Endothelial cell of umbilical vein (primary cell): ENCODE results near the gene LRIG1. TPM values are rescaled to one million over a fixed set of nuclear protein-coding genes. Genes with fewer than 3 reads are reported as not detected.
A peak's percentile ranks its signal among the peaks of the same experiment; 100 is the strongest.

Experiments
- BruUV-seq: library from RNA; stranded (reverse); fragments of 400-500 nt; replicated peaks from 2 replicates; lab custom pipeline; 2021; lab: Mats Ljungman, UMichigan
- CTCF ChIA-PET: fragments of 300-600, 350-600 bp; sonication (Branson Sonifier 250); formaldehyde crosslinking; loops from one replicate; lab custom pipeline; 2021; ENCODE audit warnings: antibody characterized with exemption, inconsistent platforms; lab: Charles Lee
- POLR2A ChIA-PET: fragments of 300-600, 350-600 bp; sonication (Branson Sonifier 250); formaldehyde crosslinking; loops from one replicate; lab custom pipeline; 2021; ENCODE audit warnings: antibody characterized with exemption, inconsistent platforms; lab: Charles Lee
- DNase-seq: peaks from one replicate; pipeline ENCODE4 v3.0.0-alpha.2; 2011; ENCODE audit warnings: low read depth, low spot score
- FAIRE-seq: peaks from 2 replicates; lab custom pipeline; 2011; peaks lifted over from hg19 to GRCh38; lab: Jason Lieb, UNC
- H2AFZ ChIP-seq: 2 replicates; pipeline ENCODE4 v1.6.0; 2012; ENCODE audit warnings: low read depth, low read length, control low read depth, inconsistent platforms
- H3K27ac ChIP-seq: 2 replicates; pipeline ENCODE4 v1.5.1; 2011; ENCODE audit warnings: low read depth, mild to moderate bottlenecking, control low read depth, low read length, moderate library complexity; ENCODE audit not compliant: insufficient read depth
- H3K27me3 ChIP-seq, 2 experiments: 2 replicates each; pipeline versions ENCODE4 v1.6.0 to v1.6.1; 2011; ENCODE audit warnings: low read length in 2 of 2, mixed read lengths in 1 of 2; ENCODE audit not compliant: control insufficient read depth in 2 of 2, insufficient read depth in 2 of 2
- H3K36me3 ChIP-seq, 2 experiments: 2 replicates in 1 of 2; 3 replicates in 1 of 2; pipeline ENCODE4 v1.5.1; 2011; ENCODE audit warnings: low read length in 2 of 2, mild to moderate bottlenecking in 1 of 2, moderate library complexity in 1 of 2; ENCODE audit not compliant: control insufficient read depth in 2 of 2, insufficient read depth in 2 of 2; ENCODE audit errors: extremely low read depth in 1 of 2
- H3K4me1 ChIP-seq: 3 replicates; pipeline ENCODE4 v1.5.1; 2011; ENCODE audit warnings: mild to moderate bottlenecking, low read length; ENCODE audit not compliant: control insufficient read depth, insufficient read depth; ENCODE audit errors: extremely low read depth
- H3K4me2 ChIP-seq: 2 replicates; pipeline ENCODE4 v1.6.1; 2011; ENCODE audit warnings: low read length, control low read depth, mixed read lengths; ENCODE audit not compliant: insufficient read depth
- H3K4me3 ChIP-seq, 3 experiments: fragments of 200-600 bp in 1 of 3; sonication (generic), shearing (Covaris generic) in 1 of 3; replicated peaks in 1 of 3; 2 replicates each; pipeline ENCODE4 v1.5.1; 2011 to 2016; ENCODE audit warnings: control low read depth in 3 of 3, low read length in 3 of 3, mild to moderate bottlenecking in 2 of 3, inconsistent platforms in 1 of 3, low read depth in 1 of 3, moderate library complexity in 1 of 3; ENCODE audit not compliant: insufficient read depth in 1 of 3
- H3K79me2 ChIP-seq: 2 replicates; pipeline ENCODE4 v1.6.0; 2012; ENCODE audit warnings: low read length, inconsistent platforms; ENCODE audit not compliant: control insufficient read depth, insufficient read depth
- H3K9ac ChIP-seq: replicated peaks from 2 replicates; pipeline ENCODE3; 2011; ENCODE audit warnings: low read length, control low read depth; ENCODE audit not compliant: insufficient read depth; ENCODE audit errors: extremely low read depth
- H3K9me1 ChIP-seq: replicated peaks from 3 replicates; pipeline ENCODE4 v1.6.0; 2011; ENCODE audit warnings: mild to moderate bottlenecking, low read length; ENCODE audit not compliant: control insufficient read depth, insufficient read depth; ENCODE audit errors: extremely low read depth
- H3K9me3 ChIP-seq: replicated peaks from 2 replicates; pipeline ENCODE4 v1.5.1; 2012; ENCODE audit warnings: low read length, inconsistent platforms; ENCODE audit not compliant: control insufficient read depth, insufficient read depth
- H4K20me1 ChIP-seq: replicated peaks from 2 replicates; pipeline ENCODE3; 2011; ENCODE audit warnings: mild to moderate bottlenecking, low read length; ENCODE audit not compliant: control insufficient read depth, insufficient read depth; ENCODE audit errors: extremely low read depth
- CTCF ChIP-seq, 2 donors: IDR thresholded peaks; 1 replicate in 1 of 2; 2 replicates in 1 of 2; pipeline ENCODE4 v1.5.1; 2011; ENCODE audit warnings: low read length in 2 of 2, mild to moderate bottlenecking in 2 of 2, moderate library complexity in 2 of 2, control low read depth in 1 of 2, inconsistent platforms in 1 of 2, low read depth in 1 of 2; ENCODE audit not compliant: insufficient read depth in 1 of 2; ENCODE audit errors: extremely low read depth in 1 of 2
- FOS ChIP-seq: IDR thresholded peaks from 2 replicates; pipeline ENCODE4 v1.6.1; 2011; ENCODE audit warnings: mild to moderate bottlenecking, low read length, moderate library complexity, borderline replicate concordance; ENCODE audit not compliant: insufficient read depth
- GATA2 ChIP-seq: IDR thresholded peaks from 2 replicates; pipeline ENCODE4 v1.7.0; 2011; ENCODE audit warnings: low read depth, mild to moderate bottlenecking, moderate library complexity, mixed read lengths, low read length; ENCODE audit not compliant: insufficient read length, insufficient read depth
- JUN ChIP-seq: IDR thresholded peaks from 2 replicates; pipeline ENCODE4 v1.6.1; 2011; ENCODE audit warnings: borderline replicate concordance, low read depth; ENCODE audit not compliant: insufficient read length, insufficient read depth
- MAX ChIP-seq: IDR thresholded peaks from 2 replicates; pipeline ENCODE4 v1.6.1; 2011; ENCODE audit not compliant: insufficient read depth, insufficient read length
- MYC ChIP-seq: IDR thresholded peaks from one replicate; pipeline ENCODE4 v1.6.1; 2011; ENCODE audit warnings: mild to moderate bottlenecking, low read depth, low read length
- POLR2A ChIP-seq: IDR thresholded peaks from 2 replicates; pipeline ENCODE4 v1.6.1; 2012; ENCODE audit warnings: low read depth, mild to moderate bottlenecking, control low read depth, low read length
- POLR2AphosphoS5 ChIP-seq: IDR thresholded peaks from 2 replicates; pipeline ENCODE4 v1.6.1; 2012; ENCODE audit warnings: low read depth, mild to moderate bottlenecking, control low read depth, low read length, moderate library complexity; ENCODE audit not compliant: insufficient read depth
- dilution Hi-C: fragments of 300-500 bp; cut with MboI; formaldehyde crosslinking; loops from one replicate; pipeline ENCODE4 v1.15.0; 2019; ENCODE audit warnings: low sequenced_read_pairs; ENCODE audit not compliant: extremely low pct_ligation_motif_present
- intact Hi-C: fragments of 100-400 bp; cut with micrococcal nuclease; formaldehyde crosslinking; loops from one replicate; pipeline ENCODE4 v1.10.0; 2022
- polyA plus RNA-seq, 4 experiments: library from polyadenylated mRNA; depleted of rRNA in 3 of 4; stranded (reverse) in 3 of 4; unstranded in 1 of 4; fragments of >200 nt; gene quantifications; 2 replicates each; pipeline versions ENCODE4 v1.2.1 to v1.2.3, GENCODE V29; 2011 to 2012; ENCODE audit warnings: missing spikeins in 1 of 4
- total RNA-seq: library from RNA; stranded (reverse); gene quantifications from 2 replicates; pipeline ENCODE4 v1.2.3, GENCODE V29; 2021

LRIG1 gene
- total and polyA plus RNA-seq, 2 donors (not counting 3 experiments of a cell fraction or from before 2014, with no cell fraction given): 50.3 to 52.2 TPM

DNA sequence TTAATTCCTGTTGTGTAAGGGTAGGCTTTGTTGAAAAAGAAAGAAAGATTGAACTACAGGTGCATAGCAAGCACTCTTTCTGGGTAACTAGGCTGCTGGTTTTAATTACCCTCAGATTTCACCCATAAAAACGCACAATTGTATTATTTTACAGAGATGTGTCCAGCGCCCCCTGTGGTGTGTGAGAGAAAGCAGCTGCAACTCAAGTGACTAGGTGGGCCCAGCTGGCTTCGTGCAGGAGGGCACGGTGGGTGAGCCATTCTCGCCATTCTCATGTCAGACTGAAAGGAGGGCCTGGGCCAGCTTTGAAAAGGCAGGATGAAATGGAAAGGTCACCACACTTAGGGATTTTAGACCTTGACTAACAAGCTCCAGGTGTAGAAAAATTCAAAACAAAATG is 122.6 kb downstream of the LRIG1 start:
- CTCF ChIA-PET: interaction anchor here (0.5 to 2.9 kb wide), 46 partner anchors 8 to 444 kb away, joined by 3 to 43 read pairs (median 5); no protein-coding TSS in a partner anchor
- H3K79me2 ChIP-seq: no peaks in the 10 kb centered on the region
- no TSS peak for BruUV-seq
- FAIRE-seq: peak; percentile 24
- H3K9ac ChIP-seq: no peak overlapping the region
- POLR2A ChIA-PET: no interaction called here
- H3K4me1 ChIP-seq: peaks cover 10% of the 10 kb centered on the region
- no peaks in the 10 kb centered on the region for H3K9me3 ChIP-seq
- dilution Hi-C loops (loop anchor here (25.0 kb wide), 1 partner anchor 434 kb away; no protein-coding TSS in a partner anchor), intact Hi-C loops (no loop called here)
- H3K27me3 ChIP-seq: no peaks in the 10 kb centered on the region
- peaks cover 12 to 30% of the 10 kb centered on the region in 2 experiments for H3K36me3 ChIP-seq
- peak; percentile 49 for DNase-seq
- no peak overlapping the region for H3K4me2 ChIP-seq
- H3K4me3 ChIP-seq: no peak overlapping the region
- H4K20me1 ChIP-seq: no peaks in the 10 kb centered on the region
- no peak overlapping the region for H3K27ac ChIP-seq
- H3K9me1 ChIP-seq: no peaks in the 10 kb centered on the region
- peak; percentile 55 to 62 for TF ChIP-seq CTCF (IDR thresholded peaks at IDR 0.05; ENCODE audit: extremely low read depth in 1 of 2, insufficient read depth in 1 of 2, low read depth in 1 of 2, low read length in 2 of 2)
- TF ChIP-seq MYC: no peak
- H2AFZ ChIP-seq: no peak overlapping the region

DNA sequence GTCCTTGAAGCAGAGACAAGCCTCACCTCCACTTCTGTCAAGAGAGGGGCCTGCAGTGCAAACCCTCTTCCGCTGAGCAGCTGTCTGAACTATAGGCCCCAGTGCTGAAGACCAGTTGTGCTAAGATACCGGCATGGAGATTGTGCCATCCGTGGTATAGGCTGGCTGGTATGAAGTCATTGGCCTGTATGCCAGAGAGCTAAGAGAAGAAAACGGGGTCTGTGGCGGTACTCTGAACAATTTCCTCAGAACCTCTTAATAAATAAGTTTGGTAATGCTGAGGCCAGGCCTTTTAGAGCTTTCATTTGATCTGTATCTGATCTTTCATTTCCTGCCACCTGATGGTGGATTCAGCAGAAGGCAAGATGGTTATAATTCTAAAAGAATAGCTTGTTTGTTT is 123.0 kb downstream of the LRIG1 start:
- FAIRE-seq: no peak
- BruUV-seq: no TSS peak
- no peak overlapping the region for H3K9ac ChIP-seq

More for the DNA sequence above, 123.0 kb downstream of the LRIG1 start:
- no peak for DNase-seq
- Histone ChIP-seq H3K4me3 (no peak overlapping the region), H3K36me3 (peaks cover 12 to 26% of the 10 kb centered on the region in 2 experiments), H3K4me1 (peaks cover 10% of the 10 kb centered on the region), H3K79me2 (no peaks in the 10 kb centered on the region), H3K9me1 (no peaks in the 10 kb centered on the region), H3K4me2 (no peak overlapping the region), H3K27ac (no peak overlapping the region), H3K9me3 (no peaks in the 10 kb centered on the region), H4K20me1 (no peaks in the 10 kb centered on the region), H3K27me3 (no peaks in the 10 kb centered on the region), H2AFZ (no peak overlapping the region)
- ChIA-PET CTCF (interaction anchor here (0.8 to 2.9 kb wide), 38 partner anchors 9 to 445 kb away, joined by 3 to 43 read pairs (median 6); no protein-coding TSS in a partner anchor), POLR2A (interaction anchor here (0.6 kb wide), 1 partner anchor 80 kb away, joined by 6 read pairs; no protein-coding TSS in a partner anchor)
- dilution Hi-C loops: loop anchor here (25.0 kb wide), 1 partner anchor 435 kb away; no protein-coding TSS in a partner anchor
- intact Hi-C loops: no loop called here
- TF ChIP-seq POLR2A (no peak), POLR2AphosphoS5 (no peak), GATA2 (no peak), MAX (no peak), FOS (no peak), JUN (no peak)
